ENCODE measurements around the gene BMP6.

Gene BMP6

DNA sequence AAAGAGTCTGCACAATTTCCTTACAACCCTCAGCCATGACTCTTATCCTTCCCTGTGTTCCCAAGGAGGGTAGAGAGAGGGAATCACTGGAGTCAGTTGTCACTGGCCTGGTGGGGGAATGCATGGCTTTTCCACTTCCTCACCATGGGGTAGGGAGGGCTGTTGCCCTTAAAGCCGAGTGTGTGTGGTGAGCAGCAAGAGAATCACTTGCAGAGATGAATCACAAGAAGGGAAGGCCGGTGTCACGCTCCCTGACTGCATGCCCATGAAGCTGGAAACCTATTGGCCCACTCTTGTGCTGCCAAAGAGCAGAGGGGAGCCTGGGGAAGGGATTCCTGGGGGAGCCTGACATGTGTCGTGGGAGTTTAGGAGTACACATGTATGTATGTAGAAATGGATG is 18.1 kb upstream of the BMP6 start:
- Histone ChIP-seq H3K27ac (ENCODE audit: low read length) (no peak overlapping the region), H3K79me2 (ENCODE audit: low read length) (no peaks in the 10 kb centered on the region), H3K4me3 (ENCODE audit: low read length) (no peak overlapping the region), H3K9me3 (replicated peaks; ENCODE audit: insufficient read depth, low read length) (no peaks in the 10 kb centered on the region), H3K27me3 (replicated peaks; ENCODE audit: insufficient read depth, low read length) (no peaks in the 10 kb centered on the region), H3K4me1 (ENCODE audit: low read length) (no peaks in the 10 kb centered on the region), H3K4me2 (ENCODE audit: low read depth, low read length) (no peak overlapping the region), H2AFZ (ENCODE audit: low read length) (no peak overlapping the region), H3F3A (ENCODE audit: insufficient read depth, low read length) (no peaks in the 10 kb centered on the region), H3K9ac (ENCODE audit: low read length) (no peak overlapping the region), H4K20me1 (ENCODE audit: insufficient read depth, low read length) (no peaks in the 10 kb centered on the region), H3K9me2 (replicated peaks; ENCODE audit: insufficient read depth, low read length) (no peaks in the 10 kb centered on the region), H3K36me3 (replicated peaks; ENCODE audit: insufficient read depth, low read length) (no peaks in the 10 kb centered on the region)
- no peak for DNase-seq
- TF ChIP-seq EZH2 (optimal IDR thresholded peaks at IDR 0.05; ENCODE audit: low read depth, low read length) (no peak), EZH2phosphoT487 (IDR thresholded peaks at IDR 0.05; ENCODE audit: low read length) (no peak)
- TF ChIP-seq, protein P1, sequence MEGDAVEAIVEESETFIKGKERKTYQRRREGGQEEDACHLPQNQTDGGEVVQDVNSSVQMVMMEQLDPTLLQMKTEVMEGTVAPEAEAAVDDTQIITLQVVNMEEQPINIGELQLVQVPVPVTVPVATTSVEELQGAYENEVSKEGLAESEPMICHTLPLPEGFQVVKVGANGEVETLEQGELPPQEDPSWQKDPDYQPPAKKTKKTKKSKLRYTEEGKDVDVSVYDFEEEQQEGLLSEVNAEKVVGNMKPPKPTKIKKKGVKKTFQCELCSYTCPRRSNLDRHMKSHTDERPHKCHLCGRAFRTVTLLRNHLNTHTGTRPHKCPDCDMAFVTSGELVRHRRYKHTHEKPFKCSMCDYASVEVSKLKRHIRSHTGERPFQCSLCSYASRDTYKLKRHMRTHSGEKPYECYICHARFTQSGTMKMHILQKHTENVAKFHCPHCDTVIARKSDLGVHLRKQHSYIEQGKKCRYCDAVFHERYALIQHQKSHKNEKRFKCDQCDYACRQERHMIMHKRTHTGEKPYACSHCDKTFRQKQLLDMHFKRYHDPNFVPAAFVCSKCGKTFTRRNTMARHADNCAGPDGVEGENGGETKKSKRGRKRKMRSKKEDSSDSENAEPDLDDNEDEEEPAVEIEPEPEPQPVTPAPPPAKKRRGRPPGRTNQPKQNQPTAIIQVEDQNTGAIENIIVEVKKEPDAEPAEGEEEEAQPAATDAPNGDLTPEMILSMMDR (IDR thresholded peaks at IDR 0.05; ENCODE audit: low read length): no peak

DNA sequence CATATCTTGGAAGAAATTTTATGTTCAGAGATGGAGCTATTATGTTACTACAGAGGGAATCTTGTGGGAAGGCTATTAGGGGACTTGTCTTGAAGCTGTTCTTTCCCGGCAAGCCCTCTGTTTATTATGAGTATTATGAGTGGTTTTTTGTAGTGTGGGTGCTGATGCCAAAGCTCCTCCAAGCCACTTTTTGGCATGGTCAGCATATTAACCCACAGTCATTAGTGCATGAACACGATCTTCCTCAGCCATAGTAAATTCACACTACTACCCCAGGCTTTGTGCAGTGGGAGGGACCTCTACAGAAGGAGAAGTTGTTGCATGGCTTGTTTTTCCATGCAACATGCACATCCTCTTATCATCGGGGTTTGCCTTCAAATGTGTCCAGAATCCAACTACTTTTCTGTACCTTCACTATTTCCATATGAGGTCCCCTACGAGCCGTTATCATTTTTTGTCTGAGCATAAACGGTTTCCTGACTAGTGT is 6.5 kb upstream of the BMP6 start:
- TF ChIP-seq, protein P1 (IDR thresholded peaks at IDR 0.05; ENCODE audit: low read length): no peak
- TF ChIP-seq EZH2 (optimal IDR thresholded peaks at IDR 0.05; ENCODE audit: low read depth, low read length) (no peak), EZH2phosphoT487 (IDR thresholded peaks at IDR 0.05; ENCODE audit: low read length) (no peak)
- Histone ChIP-seq H4K20me1 (ENCODE audit: insufficient read depth, low read length) (no peaks in the 10 kb centered on the region), H3K4me2 (ENCODE audit: low read depth, low read length) (no peak overlapping the region), H3K9me2 (replicated peaks; ENCODE audit: insufficient read depth, low read length) (no peaks in the 10 kb centered on the region), H3K27me3 (replicated peaks; ENCODE audit: insufficient read depth, low read length) (peaks cover 20% of the 10 kb centered on the region), H3K9ac (ENCODE audit: low read length) (no peak overlapping the region), H3K9me3 (replicated peaks; ENCODE audit: insufficient read depth, low read length) (no peaks in the 10 kb centered on the region), H3K36me3 (replicated peaks; ENCODE audit: insufficient read depth, low read length) (no peaks in the 10 kb centered on the region), H3F3A (ENCODE audit: insufficient read depth, low read length) (no peaks in the 10 kb centered on the region), H3K4me1 (ENCODE audit: low read length) (peaks cover 13% of the 10 kb centered on the region), H3K4me3 (ENCODE audit: low read length) (no peak overlapping the region), H3K27ac (ENCODE audit: low read length) (no peak overlapping the region), H3K79me2 (ENCODE audit: low read length) (0 out of 2 replicates have a peak, but pooled peaks cover 3% of the 10 kb centered on the region), H2AFZ (ENCODE audit: low read length) (no peak overlapping the region)
- no peak for DNase-seq

DNA sequence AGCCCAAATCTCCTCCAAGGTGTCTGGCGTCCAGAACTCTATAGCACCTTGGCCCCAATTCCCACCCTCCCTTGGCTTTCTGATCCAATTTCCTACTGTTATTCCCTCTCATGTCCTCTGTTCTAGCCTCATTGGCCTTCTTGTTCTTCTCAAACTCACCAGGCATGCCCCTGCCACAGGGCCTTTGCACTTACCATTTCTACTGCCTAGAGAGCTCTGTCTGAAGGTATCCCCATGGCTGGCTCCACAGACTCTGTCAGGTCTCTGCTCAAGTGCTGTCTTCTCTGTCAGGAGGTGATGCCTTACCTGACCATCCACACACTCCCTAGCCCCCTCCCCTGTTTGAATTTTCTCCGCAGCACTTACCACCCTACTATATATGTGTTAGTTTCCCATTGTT is 5.6 kb upstream of the BMP6 start:
- 0 out of 2 replicates have a peak, but pooled peaks cover 3% of the 10 kb centered on the region for H3K79me2 ChIP-seq (ENCODE audit: low read length)
- no peak for TF ChIP-seq EZH2phosphoT487 (IDR thresholded peaks at IDR 0.05; ENCODE audit: low read length)
- TF ChIP-seq EZH2 (optimal IDR thresholded peaks at IDR 0.05; ENCODE audit: low read depth, low read length): no peak
- H3K9me2 ChIP-seq (replicated peaks; ENCODE audit: insufficient read depth, low read length): no peaks in the 10 kb centered on the region
- H4K20me1 ChIP-seq (ENCODE audit: insufficient read depth, low read length): no peaks in the 10 kb centered on the region
- H3K4me3 ChIP-seq (ENCODE audit: low read length): no peak overlapping the region
- no peak overlapping the region for H3K27ac ChIP-seq (ENCODE audit: low read length)
- no peaks in the 10 kb centered on the region for H3K9me3 ChIP-seq (replicated peaks; ENCODE audit: insufficient read depth, low read length)
- H3K9ac ChIP-seq (ENCODE audit: low read length): no peak overlapping the region
- no peaks in the 10 kb centered on the region for H3F3A ChIP-seq (ENCODE audit: insufficient read depth, low read length)
- no peak for DNase-seq
- peaks cover 30% of the 10 kb centered on the region for H3K27me3 ChIP-seq (replicated peaks; ENCODE audit: insufficient read depth, low read length)
- peaks cover 14% of the 10 kb centered on the region for H3K4me1 ChIP-seq (ENCODE audit: low read length)
- no peak overlapping the region for H3K4me2 ChIP-seq (ENCODE audit: low read depth, low read length)
- H2AFZ ChIP-seq (ENCODE audit: low read length): no peak overlapping the region
- H3K36me3 ChIP-seq (replicated peaks; ENCODE audit: insufficient read depth, low read length): no peaks in the 10 kb centered on the region

DNA sequence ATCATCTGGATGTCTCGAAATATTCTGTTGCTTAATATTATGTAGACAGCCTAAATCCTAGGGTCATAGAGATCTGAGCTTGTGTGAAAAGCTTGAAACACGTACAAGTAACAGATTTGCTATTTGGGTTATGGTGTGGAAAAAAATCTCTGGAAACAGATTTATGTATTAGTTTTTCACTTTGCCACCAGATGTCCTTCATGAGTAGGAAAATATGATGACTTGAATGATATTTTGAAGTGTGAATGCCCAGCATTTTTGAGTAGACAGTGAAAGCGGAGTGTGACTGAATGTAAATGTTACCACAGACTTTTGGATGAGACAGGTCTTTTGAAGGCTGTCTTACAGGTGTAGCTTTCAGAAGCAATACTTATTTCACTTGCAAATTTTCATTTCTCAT is 4.2 kb upstream of the BMP6 start:
- peak; percentile 87 for DNase-seq
- Histone ChIP-seq H3K9ac (ENCODE audit: low read length) (no peak overlapping the region), H3K4me2 (ENCODE audit: low read depth, low read length) (no peak overlapping the region), H3K4me1 (ENCODE audit: low read length) (peaks cover 17% of the 10 kb centered on the region), H3F3A (ENCODE audit: insufficient read depth, low read length) (no peaks in the 10 kb centered on the region), H3K4me3 (ENCODE audit: low read length) (no peak overlapping the region), H2AFZ (ENCODE audit: low read length) (no peak overlapping the region), H4K20me1 (ENCODE audit: insufficient read depth, low read length) (no peaks in the 10 kb centered on the region), H3K79me2 (ENCODE audit: low read length) (peaks cover 13% of the 10 kb centered on the region), H3K9me2 (replicated peaks; ENCODE audit: insufficient read depth, low read length) (no peaks in the 10 kb centered on the region), H3K9me3 (replicated peaks; ENCODE audit: insufficient read depth, low read length) (no peaks in the 10 kb centered on the region), H3K27ac (ENCODE audit: low read length) (no peak overlapping the region), H3K36me3 (replicated peaks; ENCODE audit: insufficient read depth, low read length) (no peaks in the 10 kb centered on the region), H3K27me3 (replicated peaks; ENCODE audit: insufficient read depth, low read length) (peaks cover 32% of the 10 kb centered on the region)
- TF ChIP-seq, protein P1 (IDR thresholded peaks at IDR 0.05; ENCODE audit: low read length): peak; percentile 52
- no peak for TF ChIP-seq EZH2phosphoT487 (IDR thresholded peaks at IDR 0.05; ENCODE audit: low read length)

All from MM.1S (cell line).